ENCODE results near the gene LY6G6C.

Gene LY6G6C

GRCh38 chr6:31691564-31692108 lies 29.9 kb downstream of the LY6G6C start:
- TF ChIP-seq GATA2 (IDR thresholded peaks at IDR 0.05; ENCODE audit: low read depth, low read length) (no peak), GATA3 (IDR thresholded peaks at IDR 0.05; ENCODE audit: low read depth, low read length) (no peak)

DNA sequence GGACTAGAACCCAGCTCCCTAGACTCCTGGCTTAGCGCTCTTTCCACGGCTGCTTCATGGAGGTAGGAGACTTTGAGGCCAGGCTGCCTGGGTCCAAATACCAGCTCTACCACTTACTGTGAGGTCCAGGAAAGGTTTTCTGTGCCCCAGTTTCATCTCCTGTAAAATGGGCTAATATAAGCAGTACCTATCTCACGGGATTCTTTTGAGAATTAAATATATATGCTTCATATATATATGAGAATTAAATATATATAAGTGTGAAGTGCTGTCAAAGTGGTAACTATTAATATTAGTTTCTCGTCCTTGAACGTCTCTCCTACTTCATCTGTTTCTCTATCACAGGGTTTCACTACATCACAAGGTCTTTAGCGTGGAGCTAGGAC lies 30.5 kb downstream of the LY6G6C start:
- TF ChIP-seq GATA3 (IDR thresholded peaks at IDR 0.05; ENCODE audit: low read depth, low read length) (no peak), GATA2 (IDR thresholded peaks at IDR 0.05; ENCODE audit: low read depth, low read length) (no peak)

- no peak for TF ChIP-seq GATA3 (IDR thresholded peaks at IDR 0.05; ENCODE audit: low read depth, low read length)
- no peak for TF ChIP-seq GATA2 (IDR thresholded peaks at IDR 0.05; ENCODE audit: low read depth, low read length)
Measured at GRCh38 chr6:31690231-31691077, 31.1 kb downstream of the LY6G6C start.

- TF ChIP-seq GATA2 (IDR thresholded peaks at IDR 0.05; ENCODE audit: low read depth, low read length), result no peak
- TF ChIP-seq GATA3 (IDR thresholded peaks at IDR 0.05; ENCODE audit: low read depth, low read length), result no peak
Measured at GRCh38 chr6:31689249-31690110, 32.1 kb downstream of the LY6G6C start.

- TF ChIP-seq GATA3 (IDR thresholded peaks at IDR 0.05; ENCODE audit: low read depth, low read length) (no peak), GATA2 (IDR thresholded peaks at IDR 0.05; ENCODE audit: low read depth, low read length) (no peak)
Measured at GRCh38 chr6:31687860-31688693, 33.5 kb downstream of the LY6G6C start.

DNA sequence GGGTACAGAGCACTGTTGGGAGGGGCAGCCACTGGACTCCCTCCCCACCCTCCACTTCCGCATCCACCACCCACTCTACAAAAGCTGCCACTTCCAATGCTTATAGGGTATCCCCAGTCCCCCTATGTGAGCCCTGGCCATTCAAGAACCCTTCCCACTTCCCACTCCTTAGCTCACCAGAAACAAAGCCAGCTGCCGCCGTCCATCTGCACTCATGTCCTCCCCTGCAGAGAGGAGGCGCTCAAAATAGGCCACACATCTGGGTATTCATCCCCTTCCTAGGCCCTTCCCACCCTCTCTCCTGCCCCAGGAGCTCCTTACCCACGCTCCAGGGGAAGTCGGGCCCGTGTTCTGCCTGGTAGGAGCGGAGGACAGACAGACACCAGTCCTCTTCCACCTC lies 34.2 kb downstream of the LY6G6C start:
- TF ChIP-seq GATA3 (IDR thresholded peaks at IDR 0.05; ENCODE audit: low read depth, low read length), result no peak
- no peak for TF ChIP-seq GATA2 (IDR thresholded peaks at IDR 0.05; ENCODE audit: low read depth, low read length)

- TF ChIP-seq GATA2 (IDR thresholded peaks at IDR 0.05; ENCODE audit: low read depth, low read length), result no peak
- no peak for TF ChIP-seq GATA3 (IDR thresholded peaks at IDR 0.05; ENCODE audit: low read depth, low read length)
Measured at GRCh38 chr6:31686483-31686882, 35.1 kb downstream of the LY6G6C start.

- no peak for TF ChIP-seq GATA3 (IDR thresholded peaks at IDR 0.05; ENCODE audit: low read depth, low read length)
- TF ChIP-seq GATA2 (IDR thresholded peaks at IDR 0.05; ENCODE audit: low read depth, low read length), result no peak
Measured at GRCh38 chr6:31683591-31683990, 38.0 kb downstream of the LY6G6C start.

- TF ChIP-seq GATA3 (IDR thresholded peaks at IDR 0.05; ENCODE audit: low read depth, low read length), result no peak
- no peak for TF ChIP-seq GATA2 (IDR thresholded peaks at IDR 0.05; ENCODE audit: low read depth, low read length)
Measured at GRCh38 chr6:31681135-31681671, 40.3 kb downstream of the LY6G6C start.

GRCh38 chr6:31680226-31681134 lies 41.1 kb downstream of the LY6G6C start, which contains the start of gene LY6G5C:
TSS of gene LY6G5C (minus strand) at chr6:31681067. CDS start at chr6:31680373, 694 bp downstream.
- TF ChIP-seq GATA2 (IDR thresholded peaks at IDR 0.05; ENCODE audit: low read depth, low read length) (no peak), GATA3 (IDR thresholded peaks at IDR 0.05; ENCODE audit: low read depth, low read length) (no peak)

DNA sequence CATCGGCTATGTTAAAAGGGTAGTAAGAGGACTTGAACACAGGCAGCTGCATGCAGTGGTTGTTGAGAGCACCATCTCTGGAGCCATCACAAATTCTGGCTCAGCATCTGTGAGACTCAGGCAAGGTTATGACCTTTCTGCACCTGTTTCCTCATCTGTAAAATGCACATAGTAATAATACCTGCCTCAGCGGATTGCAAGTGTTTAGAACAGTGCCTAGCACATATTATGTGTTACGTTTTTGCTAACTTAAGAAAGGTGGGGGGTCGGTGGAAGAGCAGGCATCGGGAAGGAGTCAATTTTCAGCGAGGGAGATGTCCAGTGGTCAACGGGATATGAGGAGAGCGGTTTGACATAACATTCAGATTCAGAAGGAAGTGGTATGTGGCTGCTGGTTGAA lies 43.6 kb downstream of the LY6G6C start:
- TF ChIP-seq GATA2 (IDR thresholded peaks at IDR 0.05; ENCODE audit: low read depth, low read length) (no peak), GATA3 (IDR thresholded peaks at IDR 0.05; ENCODE audit: low read depth, low read length) (no peak)

DNA sequence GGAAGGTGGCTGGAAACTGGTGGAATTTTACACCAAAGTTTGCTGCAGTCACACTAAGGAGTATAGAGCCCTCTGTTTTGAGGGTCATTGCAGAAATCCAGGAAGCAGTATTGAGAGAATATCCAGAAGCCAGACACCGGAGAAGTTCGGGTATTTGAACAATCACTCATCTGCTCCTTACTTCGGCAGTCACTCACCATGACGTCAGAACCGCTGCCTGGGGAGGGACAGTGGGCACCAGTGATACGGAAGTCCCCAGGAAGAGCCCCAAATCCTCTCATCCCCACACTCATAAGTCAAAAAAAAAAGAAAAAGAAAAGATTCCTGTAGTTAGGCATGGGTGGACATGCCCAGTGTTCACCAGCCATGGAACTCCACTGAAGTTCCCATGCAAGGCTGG lies 44.6 kb downstream of the LY6G6C start:
- TF ChIP-seq GATA2 (IDR thresholded peaks at IDR 0.05; ENCODE audit: low read depth, low read length) (no peak), GATA3 (IDR thresholded peaks at IDR 0.05; ENCODE audit: low read depth, low read length) (no peak)

All from SH-SY5Y (cell line).